Activated T-cell treated with anti-CD3 and anti-CD28 coated beads, Interleukin-2, amount 50 U/mL, for 4 hours (primary cell): ENCODE measurements around the gene CFAP53. TPM values are rescaled to one million over a fixed set of nuclear protein-coding genes. Genes with fewer than 3 reads are reported as not detected.

Source experiments
- ATAC-seq, 2 donors: fragments of 200-7000 bp; cut with Tn5 transposase; one replicate each; pipeline ENCODE4 v1.10.0; 2021
- DNase-seq: peaks from one replicate; pipeline ENCODE4 v3.0.0-alpha.2; 2020
- H3K27me3 Mint-ChIP-seq: one replicate; pipeline ENCODE4 v1.8.0; 2021; ENCODE audit warnings: low read depth, mixed read lengths
- H3K36me3 Mint-ChIP-seq: one replicate; pipeline ENCODE4 v1.8.0; 2022; ENCODE audit warnings: mixed read lengths; ENCODE audit not compliant: insufficient read depth
- H3K4me1 Mint-ChIP-seq: one replicate; pipeline ENCODE4 v1.8.0; 2021; ENCODE audit warnings: low read depth, mixed read lengths
- H3K4me3 Mint-ChIP-seq: one replicate; pipeline ENCODE4 v1.8.0; 2021; ENCODE audit warnings: mild to moderate bottlenecking, moderate library complexity, mixed read lengths
- H3K9me3 Mint-ChIP-seq: one replicate; pipeline ENCODE4 v1.8.0; 2021; ENCODE audit warnings: mixed read lengths
- total RNA-seq, 3 donors: library from RNA; stranded (reverse); gene quantifications; one replicate each; pipeline ENCODE4 v1.2.1, GENCODE V29; 2021

The CFAP53 gene
- total RNA-seq, 3 donors from 2014 or later: 0.14 to 0.40 (median 0.28) TPM

DNA sequence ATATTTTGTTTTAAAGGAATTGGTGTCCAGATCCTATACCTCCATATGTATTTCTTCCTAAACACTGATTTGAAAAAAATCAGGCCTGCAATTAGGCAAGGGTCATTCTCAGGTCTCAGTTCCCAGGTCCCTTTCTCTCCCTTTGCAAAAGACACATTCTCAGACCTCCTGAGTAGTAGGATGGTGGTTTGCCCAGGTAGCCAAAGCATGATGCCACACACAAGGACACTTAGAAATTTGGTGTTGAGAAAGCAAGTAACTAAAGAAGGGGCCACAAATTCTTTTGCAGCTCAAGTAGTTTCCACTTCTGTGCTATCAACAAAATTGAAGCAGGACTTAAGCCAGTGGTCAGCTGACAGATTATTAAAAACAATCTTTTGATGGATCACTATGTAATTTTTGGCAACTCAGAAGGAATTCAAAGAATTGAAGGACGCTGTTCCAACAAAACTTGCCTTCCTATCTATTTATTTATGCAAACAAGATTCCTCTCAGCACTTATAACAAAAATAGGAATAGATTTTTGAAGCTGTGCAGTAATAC lies 64.7 kb downstream of the CFAP53 start:
- Mint-ChIP-seq H3K36me3 (no peaks in the 10 kb centered on the region), H3K27me3 (peaks cover 74% of the 10 kb centered on the region), H3K4me3 (no peak overlapping the region), H3K9me3 (peaks cover 13% of the 10 kb centered on the region), H3K4me1 (peaks cover 10% of the 10 kb centered on the region)
- ATAC-seq (no peak), DNase-seq (no peak)

DNA sequence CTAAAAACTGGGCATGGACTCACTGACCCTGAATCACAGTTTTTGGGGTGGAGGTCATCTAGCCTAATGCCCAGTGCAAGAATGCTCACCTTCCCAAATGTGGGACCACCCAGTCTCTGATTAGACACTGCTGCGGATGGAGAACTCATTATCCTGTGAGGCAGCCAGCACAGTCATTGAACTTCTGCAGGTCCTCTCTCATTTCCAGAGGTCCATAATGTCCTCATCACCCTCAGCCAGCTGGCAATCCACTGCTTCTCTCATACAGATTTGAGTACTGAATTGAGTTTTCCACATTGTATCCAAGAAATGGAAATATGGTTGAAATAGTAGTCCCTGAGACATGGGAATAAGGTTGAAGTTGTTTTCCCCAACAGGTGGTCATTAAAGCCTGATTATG lies 66.4 kb downstream of the CFAP53 start:
- H3K27me3 Mint-ChIP-seq: peaks cover 72% of the 10 kb centered on the region
- H3K9me3 Mint-ChIP-seq: peaks cover 13% of the 10 kb centered on the region
- no peak overlapping the region for H3K4me3 Mint-ChIP-seq
- no peak for DNase-seq
- peaks cover 15% of the 10 kb centered on the region for H3K4me1 Mint-ChIP-seq
- ATAC-seq: no peak
- H3K36me3 Mint-ChIP-seq: no peaks in the 10 kb centered on the region

DNA sequence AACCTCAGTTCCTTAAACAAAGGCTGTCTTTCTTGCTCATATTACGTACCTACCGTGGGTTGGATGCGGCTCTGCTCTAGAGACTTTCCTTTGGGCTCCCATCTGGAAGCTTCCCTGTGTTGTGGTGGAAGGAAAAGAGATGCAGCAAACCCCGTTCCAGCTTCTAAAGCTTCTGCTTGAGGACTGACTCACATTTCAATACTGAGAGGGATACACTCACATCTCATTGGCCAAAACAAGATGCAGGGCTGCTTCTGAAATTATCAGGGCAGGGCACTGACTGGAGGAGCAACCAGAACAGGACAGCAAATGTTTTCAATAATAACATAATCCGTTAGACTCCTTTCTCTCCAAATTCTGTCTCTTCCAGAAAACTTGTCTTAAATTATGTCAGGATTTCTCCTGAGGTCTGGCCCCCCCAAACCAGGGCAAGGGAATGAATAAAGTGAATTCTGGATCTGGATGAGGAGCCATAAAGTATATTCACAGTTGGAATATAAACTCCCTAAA lies 66.9 kb downstream of the CFAP53 start:
- H3K4me1 Mint-ChIP-seq: peaks cover 13% of the 10 kb centered on the region
- peaks cover 67% of the 10 kb centered on the region for H3K27me3 Mint-ChIP-seq

DNA sequence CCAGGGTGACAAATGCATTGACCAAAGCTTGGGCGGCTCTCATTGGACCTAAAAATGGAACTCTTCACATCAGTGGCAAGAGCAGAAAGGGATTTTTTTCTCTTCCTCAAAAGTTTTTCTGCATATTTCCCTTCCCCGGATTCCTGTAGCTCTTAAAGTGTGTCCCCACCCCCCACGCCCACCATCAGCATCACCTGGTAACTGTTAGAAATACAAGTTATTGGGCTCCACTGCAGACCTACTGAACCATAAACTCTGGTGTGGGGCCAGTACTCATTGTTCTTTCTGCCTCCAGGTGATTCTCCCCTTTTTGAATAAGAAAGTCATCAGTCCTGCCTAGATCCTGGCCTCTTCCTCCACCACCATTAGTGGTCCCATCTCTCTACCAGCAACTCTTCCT lies 70.0 kb downstream of the CFAP53 start:
- peaks cover 12% of the 10 kb centered on the region for H3K9me3 Mint-ChIP-seq
- no peak overlapping the region for H3K4me3 Mint-ChIP-seq
- ATAC-seq: no peak

More for the DNA sequence above, 66.9 kb downstream of the CFAP53 start:
- Mint-ChIP-seq H3K4me3 (no peak overlapping the region), H3K9me3 (peaks cover 13% of the 10 kb centered on the region), H3K36me3 (no peaks in the 10 kb centered on the region)
- ATAC-seq (no peak), DNase-seq (no peak)

DNA sequence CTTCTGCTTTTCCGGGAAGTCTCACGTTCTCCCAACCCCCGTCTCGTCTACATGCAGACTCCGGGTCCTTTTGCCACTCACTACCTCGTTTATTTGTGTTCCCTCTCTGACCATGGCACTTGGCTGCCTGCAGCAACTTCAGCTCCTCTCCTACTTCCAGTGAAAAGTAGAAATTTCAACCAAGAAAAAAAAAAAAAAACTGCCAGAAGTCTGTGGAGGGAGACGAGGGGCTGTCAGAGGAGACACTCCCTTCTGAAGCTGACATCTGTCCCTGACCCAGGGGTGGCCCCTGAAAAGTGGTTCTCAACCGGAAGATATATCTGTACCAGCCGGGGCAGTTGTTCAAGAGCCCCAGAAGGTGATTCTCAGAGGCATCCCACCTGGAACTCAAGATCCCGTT lies 70.6 kb downstream of the CFAP53 start:
- no peaks in the 10 kb centered on the region for H3K36me3 Mint-ChIP-seq
- H3K27me3 Mint-ChIP-seq: peaks cover 67% of the 10 kb centered on the region
- H3K4me1 Mint-ChIP-seq: peaks cover 13% of the 10 kb centered on the region
- peak overlapping the region; percentile 60 for H3K4me3 Mint-ChIP-seq
- peaks cover 6% of the 10 kb centered on the region for H3K9me3 Mint-ChIP-seq
- no peak for ATAC-seq
- DNase-seq: no peak

More for the DNA sequence above, 70.0 kb downstream of the CFAP53 start:
- Mint-ChIP-seq H3K27me3 (peaks cover 71% of the 10 kb centered on the region), H3K36me3 (no peaks in the 10 kb centered on the region), H3K4me1 (peaks cover 13% of the 10 kb centered on the region)
- DNase-seq: no peak

DNA sequence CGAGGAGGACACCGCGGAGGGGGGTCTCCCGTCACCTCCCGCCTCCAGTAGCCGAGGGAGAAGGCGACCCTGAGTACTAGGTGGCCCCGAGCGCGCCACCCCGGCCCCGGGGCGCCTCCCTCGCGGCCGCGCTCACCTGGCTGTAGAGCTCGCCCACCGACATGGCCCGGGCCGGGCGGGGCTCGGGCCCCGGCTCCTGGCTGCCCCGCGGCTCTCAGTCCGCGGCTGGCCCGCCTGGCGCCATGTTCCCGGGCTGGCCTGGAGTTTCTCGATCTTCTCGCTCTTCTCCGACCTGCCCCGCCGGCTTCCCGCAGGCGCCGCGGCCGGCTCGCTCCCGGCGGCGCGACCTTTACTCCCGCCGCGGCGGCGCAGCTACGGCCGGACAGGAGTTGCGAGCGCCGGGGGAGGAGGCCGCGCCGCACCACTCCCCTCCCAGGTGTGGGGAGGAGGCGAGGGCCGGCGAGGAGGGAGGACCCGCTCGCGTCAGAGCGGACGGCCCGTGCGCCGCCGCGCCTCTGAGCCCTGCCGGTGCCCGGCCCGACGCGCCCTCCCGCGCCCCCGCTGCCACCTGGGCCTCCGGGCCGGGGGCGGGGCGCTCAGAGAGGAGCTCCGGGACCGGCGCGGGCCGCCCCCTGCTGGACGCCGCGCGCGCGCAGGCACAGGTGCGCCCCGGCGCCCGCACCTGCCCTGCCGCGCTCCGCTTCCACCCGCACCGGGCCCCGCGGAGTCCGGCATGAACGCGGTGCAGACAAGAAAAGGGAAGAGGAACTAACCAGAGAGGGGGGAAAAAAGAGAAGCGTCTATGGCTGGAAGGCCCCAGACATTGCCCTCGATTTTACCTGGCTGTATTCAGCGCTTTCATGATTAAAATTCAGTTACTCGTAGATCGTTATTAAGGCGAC lies 71.4 kb downstream of the CFAP53 start, which contains the start of gene MYO5B:
Gene MYO5B (minus strand): TSS at position 517 of the 902 bp plus-strand sequence. CDS start 354 bp downstream, at position 163.
- no peaks in the 10 kb centered on the region for H3K9me3 Mint-ChIP-seq
- DNase-seq: peak; percentile 46
- peaks cover 68% of the 10 kb centered on the region for H3K27me3 Mint-ChIP-seq
- peaks cover 14% of the 10 kb centered on the region for H3K4me1 Mint-ChIP-seq
- ATAC-seq: peak; percentile 74 to 82
- peak within 1 kb of the TSS; percentile 60 for H3K4me3 Mint-ChIP-seq
- no peaks in the 10 kb centered on the region for H3K36me3 Mint-ChIP-seq

DNA sequence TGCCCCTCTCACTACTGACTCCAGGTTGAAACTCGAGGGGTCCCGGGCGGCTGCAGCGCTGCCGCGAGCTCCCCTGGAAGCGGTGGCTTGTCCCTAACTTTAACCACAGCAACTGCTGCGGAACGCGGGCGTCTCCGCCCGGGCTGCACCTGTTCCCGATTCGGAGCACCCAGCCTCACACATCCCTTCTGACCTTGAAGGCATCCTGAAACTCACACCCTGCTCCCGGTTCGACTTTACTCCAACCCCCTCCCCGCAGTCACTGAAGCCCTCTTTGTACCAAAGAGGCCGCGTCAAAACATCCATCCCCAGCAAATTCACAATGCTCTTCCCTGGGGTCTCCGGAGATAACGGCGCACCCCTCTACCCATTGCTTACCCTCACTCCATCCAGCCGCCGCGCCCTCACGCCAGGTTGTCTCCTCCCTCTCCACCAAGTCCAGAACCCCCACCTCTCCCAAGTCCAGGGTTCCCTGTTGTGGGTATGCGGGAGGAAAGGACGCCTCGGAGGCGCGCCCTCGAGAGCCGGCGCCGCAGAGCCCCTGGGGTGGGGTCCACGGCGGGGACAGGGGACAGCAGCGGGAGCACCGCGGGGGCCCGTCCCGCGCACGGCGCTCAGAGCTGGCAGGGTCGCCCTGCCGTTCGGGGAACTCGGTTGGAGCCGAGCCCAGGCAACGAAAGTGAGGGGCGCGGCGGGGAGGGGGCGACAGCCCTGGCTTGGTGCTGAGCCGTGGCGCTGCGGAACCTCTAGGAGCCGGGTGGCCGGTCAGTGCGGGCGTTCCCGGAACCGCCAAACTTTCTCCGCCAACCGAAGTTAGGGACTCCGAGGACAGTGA lies 72.3 kb downstream of the CFAP53 start:
- H3K4me1 Mint-ChIP-seq: peaks cover 14% of the 10 kb centered on the region
- ATAC-seq: peak; percentile 1 to 8
- DNase-seq: no peak
- no peaks in the 10 kb centered on the region for H3K36me3 Mint-ChIP-seq
- H3K9me3 Mint-ChIP-seq: no peaks in the 10 kb centered on the region
- H3K4me3 Mint-ChIP-seq: peak overlapping the region; percentile 54
- peaks cover 71% of the 10 kb centered on the region for H3K27me3 Mint-ChIP-seq

DNA sequence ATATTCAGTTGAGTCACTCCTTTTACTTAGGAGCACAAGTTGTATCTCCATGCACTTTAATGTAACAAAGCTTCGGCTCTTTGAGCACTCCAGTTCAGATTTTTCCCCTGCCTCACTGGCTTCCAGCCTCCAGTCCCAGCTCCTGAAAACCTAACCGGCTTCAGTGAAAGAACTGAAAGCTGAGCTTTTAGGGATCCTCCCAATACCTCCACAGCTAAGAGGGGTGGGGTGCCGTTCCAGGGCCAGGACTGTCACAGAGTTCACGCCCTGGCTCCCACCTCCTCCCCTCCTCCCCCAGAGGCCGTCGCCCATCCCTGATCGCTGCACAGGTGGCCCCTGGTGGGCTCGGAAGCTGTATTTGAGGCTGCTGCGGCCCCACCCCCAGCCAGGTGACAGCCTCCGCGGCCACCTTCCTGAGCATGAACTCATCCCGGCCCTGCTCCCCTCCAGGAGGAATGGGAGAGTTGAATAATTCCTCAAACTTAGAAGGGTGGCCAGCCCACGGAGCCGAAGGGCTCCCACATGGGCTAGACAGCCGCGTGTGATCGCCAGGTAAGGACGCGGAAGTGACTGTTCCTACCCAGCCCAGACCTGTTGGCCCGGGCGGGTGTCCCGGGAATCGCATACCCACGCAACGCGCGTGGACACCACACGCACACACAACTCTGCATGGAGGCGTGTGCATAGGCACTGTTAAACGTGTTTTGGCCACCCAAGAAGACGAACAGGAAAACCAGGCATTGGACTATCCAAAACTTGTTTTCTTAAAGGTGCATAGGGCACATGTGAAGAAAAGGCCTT lies 73.1 kb downstream of the CFAP53 start:
- Mint-ChIP-seq H3K4me1 (peaks cover 14% of the 10 kb centered on the region), H3K4me3 (peak overlapping the region; percentile 54), H3K27me3 (peaks cover 67% of the 10 kb centered on the region), H3K36me3 (no peaks in the 10 kb centered on the region), H3K9me3 (no peaks in the 10 kb centered on the region)
- ATAC-seq: no peak
- no peak for DNase-seq

DNA sequence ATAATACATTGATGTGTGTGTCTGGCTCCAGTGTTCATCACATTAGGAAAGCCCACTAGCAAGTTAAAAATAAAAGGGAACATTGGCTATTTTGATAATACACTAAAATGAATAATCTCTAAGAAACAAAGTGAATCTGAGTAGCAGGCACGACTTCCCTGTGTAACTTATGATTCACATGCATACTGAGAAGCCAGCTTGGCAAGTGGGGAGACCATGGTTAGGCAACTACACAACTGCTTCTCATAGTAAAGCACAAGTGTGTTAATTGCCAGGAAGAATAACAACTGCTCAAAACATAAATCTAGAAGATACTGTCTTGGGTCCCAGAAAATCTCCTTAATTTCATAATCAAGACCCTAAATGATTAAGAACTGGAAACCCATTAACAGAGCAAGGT lies 75.4 kb downstream of the CFAP53 start:
- ATAC-seq: no peak
- Mint-ChIP-seq H3K27me3 (peaks cover 52% of the 10 kb centered on the region), H3K36me3 (no peaks in the 10 kb centered on the region)

DNA sequence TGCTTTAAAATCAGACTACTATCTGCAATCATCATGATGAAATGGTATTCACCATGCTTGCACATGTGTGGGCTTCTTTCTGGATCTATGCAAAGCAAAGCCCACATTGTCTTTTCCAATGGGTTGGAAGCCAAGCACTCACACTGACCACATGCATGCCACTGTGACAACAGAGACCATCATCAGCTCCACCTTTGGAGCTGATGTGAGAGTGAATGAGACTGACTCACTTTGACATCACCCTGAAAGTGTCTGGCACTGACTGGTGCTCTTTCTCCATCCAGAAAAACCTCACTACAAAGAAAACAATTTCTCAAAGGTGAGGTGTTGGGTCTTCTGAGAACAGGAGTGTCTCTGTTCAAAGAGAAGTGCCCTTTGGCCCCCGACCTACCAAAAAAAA lies 76.1 kb downstream of the CFAP53 start:
- Mint-ChIP-seq H3K36me3 (no peaks in the 10 kb centered on the region), H3K4me1 (peaks cover 9% of the 10 kb centered on the region), H3K4me3 (no peak overlapping the region), H3K9me3 (no peaks in the 10 kb centered on the region), H3K27me3 (peaks cover 45% of the 10 kb centered on the region)
- DNase-seq (no peak), ATAC-seq (peak; percentile 47 to 60)

More for the DNA sequence above, 75.4 kb downstream of the CFAP53 start:
- Mint-ChIP-seq H3K4me1 (peaks cover 14% of the 10 kb centered on the region), H3K4me3 (no peak overlapping the region), H3K9me3 (no peaks in the 10 kb centered on the region)
- no peak for DNase-seq

DNA sequence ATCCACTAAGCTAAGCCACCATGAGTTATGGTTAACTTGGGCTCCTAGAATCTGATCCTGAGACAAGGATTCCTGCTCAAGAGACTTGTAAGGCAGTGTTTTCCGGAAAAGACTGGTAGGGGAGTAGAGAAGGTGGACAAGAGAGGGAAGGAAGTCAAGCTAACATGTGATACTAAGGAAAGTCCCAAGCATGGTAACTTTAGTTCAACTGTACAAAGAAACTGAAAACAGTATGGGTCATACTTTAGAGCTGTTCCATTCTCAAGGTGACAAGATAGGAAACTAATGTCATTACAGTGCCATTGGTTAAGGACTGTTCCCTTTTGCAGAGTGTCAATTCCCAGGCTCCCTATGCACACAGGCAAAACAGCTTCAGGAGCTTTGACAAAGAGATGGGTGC lies 77.1 kb downstream of the CFAP53 start:
- Mint-ChIP-seq H3K4me1 (peaks cover 9% of the 10 kb centered on the region), H3K4me3 (no peak overlapping the region), H3K9me3 (no peaks in the 10 kb centered on the region), H3K27me3 (peaks cover 48% of the 10 kb centered on the region), H3K36me3 (no peaks in the 10 kb centered on the region)
- ATAC-seq: no peak
- DNase-seq: no peak

DNA sequence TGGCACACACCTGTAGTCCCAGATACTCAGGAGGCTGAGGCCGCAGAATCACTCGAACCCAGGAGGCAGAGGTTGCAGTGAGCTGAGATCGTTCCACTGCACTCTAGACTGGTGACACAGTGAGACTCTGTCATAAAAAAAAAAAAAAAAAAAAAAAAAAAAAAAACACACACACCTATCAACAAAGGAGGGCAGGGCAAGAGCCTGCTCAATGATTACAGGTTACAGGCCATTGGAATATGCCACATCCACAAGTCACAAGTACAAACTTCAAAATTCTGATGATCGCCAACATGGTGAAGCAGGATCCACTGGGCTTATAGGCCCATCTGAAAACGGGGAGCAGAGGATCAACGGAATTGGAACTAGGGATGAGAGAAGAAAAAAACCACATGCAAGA lies 77.6 kb downstream of the CFAP53 start:
- Mint-ChIP-seq H3K9me3 (no peaks in the 10 kb centered on the region), H3K36me3 (no peaks in the 10 kb centered on the region), H3K27me3 (peaks cover 50% of the 10 kb centered on the region), H3K4me1 (peaks cover 5% of the 10 kb centered on the region), H3K4me3 (no peak overlapping the region)
- ATAC-seq (no peak), DNase-seq (no peak)

DNA sequence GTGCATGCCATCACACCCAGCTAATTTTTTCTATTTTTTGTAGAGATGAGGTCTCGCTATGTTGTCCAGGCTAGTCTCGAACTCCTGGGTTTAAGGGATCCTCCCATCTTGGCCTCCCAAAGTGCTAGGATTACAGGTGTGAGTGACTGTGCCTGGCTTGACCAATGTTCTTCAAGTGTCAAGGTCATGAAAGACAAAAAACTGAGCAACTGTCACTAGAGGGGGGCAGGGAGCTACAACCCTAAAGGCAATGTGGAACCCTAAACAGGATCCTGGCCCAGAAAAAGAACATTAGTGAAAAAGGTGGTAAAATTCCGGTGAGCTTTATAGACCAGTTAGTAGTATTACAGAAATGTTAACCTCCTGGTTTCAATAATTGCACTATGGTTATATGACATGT lies 78.6 kb downstream of the CFAP53 start:
- DNase-seq (no peak), ATAC-seq (no peak)
- peaks cover 43% of the 10 kb centered on the region for H3K27me3 Mint-ChIP-seq
- peaks cover 1% of the 10 kb centered on the region for H3K4me1 Mint-ChIP-seq
- no peak overlapping the region for H3K4me3 Mint-ChIP-seq
- no peaks in the 10 kb centered on the region for H3K36me3 Mint-ChIP-seq
- no peaks in the 10 kb centered on the region for H3K9me3 Mint-ChIP-seq
